ENCODE data around the gene TAF3.

TAF3 gene

DNA sequence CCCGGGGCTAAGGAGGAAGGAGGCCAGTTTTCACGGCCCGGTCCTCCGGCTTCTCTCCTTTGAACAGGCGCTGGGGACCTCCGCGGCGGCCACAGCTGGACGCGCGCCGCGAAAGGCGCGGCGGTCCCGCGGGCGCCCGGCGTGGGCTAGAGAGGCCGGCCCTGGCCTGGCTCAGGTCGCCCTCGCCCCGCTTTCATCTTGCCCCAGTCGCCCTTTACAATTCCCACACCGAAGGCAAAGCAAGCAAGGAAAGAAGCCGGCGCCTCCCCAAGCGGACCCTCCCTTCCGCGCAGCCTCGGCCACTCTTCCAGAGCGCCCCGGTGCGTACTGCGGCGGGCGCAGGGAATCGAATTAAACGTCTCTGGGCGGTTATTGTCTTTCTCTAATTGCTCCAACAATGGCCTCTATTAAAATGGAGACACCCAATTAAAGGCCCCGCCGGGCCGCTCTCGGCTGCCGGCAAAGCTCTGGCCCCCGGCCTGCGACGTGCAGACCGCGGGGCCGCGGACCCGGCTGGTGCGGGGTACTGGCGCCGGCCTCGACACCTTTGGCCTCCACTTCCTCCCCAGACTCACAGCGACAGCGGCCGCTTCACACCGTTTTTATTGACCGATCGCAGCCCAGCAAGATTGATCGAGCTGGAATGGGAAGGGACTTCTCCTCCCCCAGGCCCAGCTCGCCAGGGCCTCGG lies 231.7 kb downstream of the TAF3 start:
- peak in 2 of 3 experiments; percentile 20 to 50 for DNase-seq

DNA sequence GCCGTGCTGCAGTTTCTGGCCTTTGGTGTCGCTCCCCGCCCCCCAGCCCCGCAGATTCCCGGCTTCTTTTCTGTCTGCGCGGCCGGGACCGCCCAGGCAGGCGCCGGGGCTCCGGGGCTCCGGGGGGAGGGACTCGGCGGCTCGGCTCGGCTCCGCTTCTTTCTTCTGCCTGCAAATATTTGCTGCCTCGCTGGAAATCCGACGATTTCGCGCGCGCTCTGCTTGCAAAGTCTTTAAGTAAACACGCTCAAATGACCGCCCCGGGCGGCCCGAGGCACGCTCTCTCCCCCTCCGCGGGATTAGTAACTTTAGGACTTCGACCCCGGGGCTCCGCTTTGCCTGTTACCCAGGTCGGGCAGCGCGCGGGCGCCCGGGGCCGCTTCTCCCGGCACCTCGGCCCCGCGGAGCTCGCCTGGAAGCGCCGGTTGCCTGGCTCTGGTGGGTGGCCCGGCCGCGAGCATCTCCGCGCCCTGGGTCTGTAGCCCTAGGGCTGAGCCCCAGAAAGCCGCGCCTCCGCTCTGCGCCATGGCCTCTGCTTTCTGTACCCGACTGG lies 232.3 kb downstream of the TAF3 start:
- DNase-seq, result peak in 2 of 3 experiments; percentile 32 to 33

DNA sequence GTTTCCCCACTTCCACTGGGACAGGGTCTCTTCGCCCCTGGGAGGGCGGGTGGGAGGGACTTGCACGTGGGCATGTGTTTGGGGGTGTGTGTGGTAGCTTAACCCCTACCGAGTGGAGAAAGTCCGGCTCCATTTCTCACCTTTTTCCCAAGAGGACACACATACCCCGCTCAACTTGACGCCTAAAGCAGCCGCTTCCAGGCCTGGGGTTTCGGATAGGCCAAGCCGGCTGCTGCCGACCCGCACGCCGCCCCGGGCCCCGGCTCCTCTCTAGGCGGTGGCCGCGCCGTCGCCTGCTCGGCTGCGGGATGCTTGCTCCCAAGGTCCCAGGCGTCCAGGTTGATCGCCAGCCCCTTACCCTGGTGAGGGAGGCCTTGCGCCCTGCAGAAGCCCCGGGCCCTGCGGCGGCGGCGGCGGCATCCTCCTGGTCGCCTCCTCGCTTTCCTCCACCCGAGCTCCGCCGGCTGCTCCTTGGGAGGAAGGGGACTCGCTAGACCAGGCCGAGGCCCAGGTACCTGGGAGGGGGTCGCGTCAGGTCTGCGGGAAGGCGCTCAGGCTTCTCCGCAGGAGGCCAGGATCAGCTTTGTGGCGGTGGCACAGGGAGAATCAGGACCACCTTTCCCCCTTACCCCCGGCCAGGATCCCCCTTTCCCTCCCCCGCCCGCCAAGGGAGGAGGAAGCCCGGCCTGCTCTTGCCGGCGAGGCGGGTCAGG lies 233.0 kb downstream of the TAF3 start:
- no peak for DNase-seq

DNA sequence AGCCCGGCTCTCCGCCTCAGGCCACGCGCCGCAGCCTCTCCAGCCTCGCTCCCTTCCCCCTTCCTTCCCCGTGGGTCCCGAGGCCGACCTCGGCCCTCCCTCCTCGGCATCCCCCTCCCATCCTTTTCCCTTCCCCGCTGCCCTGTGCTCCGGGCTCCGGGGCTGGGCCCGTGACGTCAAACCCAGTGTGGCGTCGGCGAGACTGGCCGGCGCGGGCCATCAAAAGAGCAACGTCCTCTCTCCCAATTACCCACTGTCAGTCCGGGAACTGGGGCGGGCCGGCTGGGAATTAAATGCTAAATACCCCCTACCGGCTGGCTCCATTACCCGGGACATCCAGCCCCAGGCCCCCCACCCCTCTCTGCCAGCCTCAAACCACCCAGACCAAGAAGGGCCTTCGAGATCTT lies 233.5 kb downstream of the TAF3 start:
- DNase-seq, result no peak

DNA sequence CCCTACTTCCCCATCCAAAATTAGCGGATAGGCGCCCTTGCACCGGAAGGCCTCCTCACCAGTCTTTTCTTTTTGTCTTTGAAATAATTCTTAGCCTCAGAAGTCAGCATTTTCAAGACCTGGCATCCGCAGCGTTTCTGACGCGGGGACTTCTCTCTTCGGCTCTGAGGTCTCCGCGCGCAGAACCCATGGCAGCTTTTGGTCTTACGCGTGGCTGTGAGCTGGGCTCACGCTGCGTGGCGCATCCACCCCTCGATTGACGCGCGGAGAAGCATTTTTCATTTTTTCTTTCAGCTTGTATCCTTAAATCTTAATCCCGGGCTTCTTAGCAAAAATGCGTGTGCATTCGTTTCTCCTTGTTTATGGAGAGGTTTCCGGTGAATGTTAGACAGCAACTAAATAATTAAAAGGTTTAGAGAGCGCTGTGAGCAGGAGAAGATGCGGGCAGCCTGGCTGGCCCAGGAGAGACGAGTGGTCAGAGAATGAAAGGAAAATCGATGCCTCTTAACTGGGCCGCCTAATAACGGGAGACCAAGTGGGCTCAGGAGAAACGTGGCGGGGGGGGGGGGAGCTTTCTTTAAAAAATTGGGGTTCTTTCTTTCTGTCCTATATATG lies 234.1 kb downstream of the TAF3 start:
- DNase-seq, result no peak

DNA sequence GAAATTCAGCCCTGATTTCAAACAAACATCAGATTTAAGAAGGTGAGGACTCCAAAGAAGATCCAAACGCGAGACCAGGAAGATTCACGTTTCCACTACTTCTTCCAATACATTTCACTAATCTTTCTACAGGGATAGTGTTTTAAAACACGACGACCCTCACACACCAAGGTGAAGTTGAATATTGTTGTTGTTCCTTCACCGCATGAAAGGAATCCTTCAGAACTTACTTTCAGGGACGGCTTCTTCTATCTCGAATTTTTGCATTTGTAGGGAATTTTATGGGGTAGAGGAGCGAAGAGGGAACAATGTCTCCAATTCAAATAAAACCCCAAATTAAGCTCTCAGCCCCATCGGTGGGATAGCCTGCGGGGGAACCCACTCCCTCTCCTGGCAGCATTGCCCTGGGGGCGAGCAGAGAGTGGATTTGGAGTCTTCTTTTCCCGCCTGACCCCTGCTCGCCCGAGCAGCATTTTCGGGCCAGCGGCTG lies 234.7 kb downstream of the TAF3 start:
- no peak for DNase-seq

DNA sequence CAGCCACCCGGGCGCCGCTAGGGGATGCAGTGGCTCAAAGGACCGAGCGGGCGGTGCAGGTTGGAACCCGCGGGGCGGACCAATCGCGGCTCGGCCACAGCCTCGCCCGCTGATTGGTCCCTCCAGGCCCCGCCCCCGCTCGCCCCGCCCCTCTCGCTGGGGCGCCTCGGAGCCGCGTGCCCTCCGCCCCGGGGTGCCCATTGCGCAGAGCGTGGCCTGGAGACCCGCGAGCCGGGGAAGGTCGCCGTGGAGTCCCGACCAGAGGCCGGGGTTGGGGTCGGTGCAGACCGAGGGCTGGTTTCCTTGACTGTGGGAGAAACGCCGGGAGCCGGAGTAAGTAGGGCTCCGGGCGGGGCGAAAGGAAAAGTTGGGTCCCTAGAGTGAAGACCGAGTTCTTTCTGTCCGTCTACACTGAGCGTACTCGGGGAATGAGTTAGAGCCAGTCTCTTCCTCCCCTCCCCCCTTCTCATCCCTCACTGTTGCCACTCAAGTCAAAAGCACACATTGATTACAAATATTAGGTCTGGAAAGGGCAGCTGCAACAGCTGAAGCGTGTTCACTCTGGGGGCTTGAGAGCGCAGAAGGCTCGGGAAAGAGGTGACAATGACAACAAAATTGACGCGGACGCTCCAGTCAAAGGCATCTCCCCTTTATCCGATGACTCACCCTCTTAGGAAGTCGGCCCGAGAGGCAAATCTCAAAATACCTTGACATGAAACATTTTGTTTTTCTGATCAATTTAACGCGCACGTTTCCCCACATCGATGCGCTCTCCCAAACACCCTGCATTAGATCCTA lies 235.3 kb downstream of the TAF3 start:
- peak in 1 of 3 experiments; percentile 10 for DNase-seq

DNA sequence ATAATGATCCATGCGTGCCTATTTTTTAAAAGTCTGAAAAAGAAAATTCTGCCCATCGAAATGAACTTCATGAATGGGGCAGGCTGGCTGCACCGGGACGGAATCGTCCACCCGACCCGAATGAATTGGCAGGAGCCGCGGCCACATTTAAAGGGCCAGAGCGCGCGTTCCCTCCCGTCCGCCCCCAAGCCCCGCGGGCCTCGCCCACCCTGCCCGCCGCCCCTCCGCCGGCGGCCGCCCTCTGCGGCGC lies 235.9 kb downstream of the TAF3 start:
- no peak for DNase-seq

DNA sequence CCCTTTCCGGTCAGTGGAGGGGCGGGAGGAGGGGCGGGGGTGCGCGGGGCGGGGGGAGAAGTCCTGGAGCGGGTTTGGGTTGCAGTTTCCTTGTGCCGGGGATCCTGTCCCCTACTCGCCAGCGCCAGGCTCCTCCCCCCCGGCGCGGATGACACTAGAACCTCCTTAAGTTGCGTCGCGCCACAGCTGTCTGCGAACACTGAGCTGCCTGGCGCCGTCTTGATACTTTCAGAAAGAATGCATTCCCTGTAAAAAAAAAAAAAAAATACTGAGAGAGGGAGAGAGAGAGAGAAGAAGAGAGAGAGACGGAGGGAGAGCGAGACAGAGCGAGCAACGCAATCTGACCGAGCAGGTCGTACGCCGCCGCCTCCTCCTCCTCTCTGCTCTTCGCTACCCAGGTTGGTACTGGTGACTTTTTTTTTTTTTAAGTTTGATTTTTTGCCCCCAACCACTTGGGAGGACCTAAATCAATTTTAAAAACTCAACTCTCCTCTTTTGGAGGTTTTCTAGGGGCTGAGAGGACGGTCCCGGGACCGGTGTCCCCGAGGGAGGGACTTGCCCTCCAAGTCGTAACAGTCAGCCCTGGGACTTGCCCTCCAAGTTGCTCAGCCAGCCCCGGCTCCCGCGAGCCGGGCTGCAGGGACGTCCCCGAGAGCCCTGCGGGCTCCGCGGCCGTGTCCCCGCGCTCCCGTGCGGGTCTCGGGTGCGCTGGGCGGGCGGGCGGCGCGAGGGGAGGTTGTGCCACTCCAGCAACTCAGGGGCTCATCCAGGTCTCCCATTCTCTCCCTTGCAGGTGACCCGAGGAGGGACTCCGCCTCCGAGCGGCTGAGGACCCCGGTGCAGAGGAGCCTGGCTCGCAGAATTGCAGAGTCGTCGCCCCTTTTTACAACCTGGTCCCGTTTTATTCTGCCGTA lies 236.4 kb downstream of the TAF3 start, which contains the start of gene GATA3:
TSS of gene GATA3 (plus strand) at position 195 of the 914 bp plus-strand sequence. CDS start 968 bp downstream, outside the sequence.
- no peak for DNase-seq

DNA sequence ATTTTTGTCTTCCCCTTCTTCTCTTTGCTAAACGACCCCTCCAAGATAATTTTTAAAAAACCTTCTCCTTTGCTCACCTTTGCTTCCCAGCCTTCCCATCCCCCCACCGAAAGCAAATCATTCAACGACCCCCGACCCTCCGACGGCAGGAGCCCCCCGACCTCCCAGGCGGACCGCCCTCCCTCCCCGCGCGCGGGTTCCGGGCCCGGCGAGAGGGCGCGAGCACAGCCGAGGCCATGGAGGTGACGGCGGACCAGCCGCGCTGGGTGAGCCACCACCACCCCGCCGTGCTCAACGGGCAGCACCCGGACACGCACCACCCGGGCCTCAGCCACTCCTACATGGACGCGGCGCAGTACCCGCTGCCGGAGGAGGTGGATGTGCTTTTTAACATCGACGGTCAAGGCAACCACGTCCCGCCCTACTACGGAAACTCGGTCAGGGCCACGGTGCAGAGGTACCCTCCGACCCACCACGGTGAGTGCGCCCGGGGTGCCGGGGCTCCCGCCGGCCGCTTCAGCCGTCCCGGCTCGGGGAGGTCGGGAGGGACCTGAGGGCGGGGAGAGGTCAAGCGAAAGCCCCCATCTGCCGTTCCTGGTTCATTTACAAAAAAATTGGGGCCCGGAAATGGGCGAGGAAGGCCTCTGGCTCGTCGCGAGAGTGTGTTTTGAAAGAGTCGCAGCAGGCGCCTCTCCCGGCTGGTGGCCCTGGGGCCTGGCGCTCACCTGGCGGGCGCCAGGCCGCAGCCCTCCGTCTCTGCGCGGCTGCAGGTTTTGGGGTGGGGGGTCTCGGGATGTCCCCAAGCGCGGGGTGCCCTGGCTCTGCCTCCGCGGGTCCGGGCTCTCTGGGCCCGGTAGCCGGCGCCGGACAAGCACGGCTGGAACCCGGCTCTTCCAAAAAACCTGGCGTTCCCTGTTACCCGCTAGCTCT lies 237.4 kb downstream of the TAF3 start:
- no peak for DNase-seq

DNA sequence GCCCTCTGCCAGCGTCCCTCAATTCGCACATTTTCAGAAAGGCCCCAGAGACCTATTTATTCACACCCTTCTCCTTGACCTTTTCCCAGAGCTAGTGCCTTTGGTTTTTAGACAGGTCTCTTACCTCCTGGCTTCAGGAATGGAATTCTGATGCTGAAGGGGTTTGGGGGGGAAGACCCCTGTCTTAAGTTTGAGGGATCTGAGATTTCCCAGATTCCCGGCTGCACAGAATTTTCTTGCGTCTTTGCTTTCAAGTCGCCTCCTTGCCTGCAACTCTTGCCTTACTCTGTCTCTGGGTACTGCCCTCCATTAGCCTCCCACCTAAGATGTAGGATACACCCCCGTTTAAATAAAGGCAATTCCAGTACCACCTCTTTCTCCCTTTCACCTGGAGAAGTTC lies 238.1 kb downstream of the TAF3 start:
- DNase-seq, result no peak

DNA sequence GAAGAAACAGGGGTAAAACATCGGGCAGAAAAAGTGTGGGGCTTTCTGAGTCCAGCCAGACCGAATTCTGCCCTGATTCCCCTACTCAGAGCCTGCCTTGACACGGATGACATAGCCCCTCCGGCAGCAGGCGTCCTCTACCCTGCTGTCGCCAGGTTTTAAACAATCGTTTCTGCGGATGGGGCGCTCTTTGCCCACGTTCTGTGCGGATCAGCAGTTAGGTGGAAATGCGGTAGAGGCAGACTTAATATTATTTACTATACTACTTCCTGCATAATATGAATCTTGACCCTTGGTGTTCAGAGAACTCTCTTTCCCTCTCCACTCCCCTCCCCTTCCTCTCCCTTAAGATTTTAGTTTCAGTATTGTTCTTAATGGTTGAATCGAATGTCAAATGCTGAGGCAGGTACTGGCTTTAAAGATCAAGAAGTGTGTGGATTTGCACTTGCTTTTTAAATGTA lies 238.6 kb downstream of the TAF3 start:
- no peak for DNase-seq

DNA sequence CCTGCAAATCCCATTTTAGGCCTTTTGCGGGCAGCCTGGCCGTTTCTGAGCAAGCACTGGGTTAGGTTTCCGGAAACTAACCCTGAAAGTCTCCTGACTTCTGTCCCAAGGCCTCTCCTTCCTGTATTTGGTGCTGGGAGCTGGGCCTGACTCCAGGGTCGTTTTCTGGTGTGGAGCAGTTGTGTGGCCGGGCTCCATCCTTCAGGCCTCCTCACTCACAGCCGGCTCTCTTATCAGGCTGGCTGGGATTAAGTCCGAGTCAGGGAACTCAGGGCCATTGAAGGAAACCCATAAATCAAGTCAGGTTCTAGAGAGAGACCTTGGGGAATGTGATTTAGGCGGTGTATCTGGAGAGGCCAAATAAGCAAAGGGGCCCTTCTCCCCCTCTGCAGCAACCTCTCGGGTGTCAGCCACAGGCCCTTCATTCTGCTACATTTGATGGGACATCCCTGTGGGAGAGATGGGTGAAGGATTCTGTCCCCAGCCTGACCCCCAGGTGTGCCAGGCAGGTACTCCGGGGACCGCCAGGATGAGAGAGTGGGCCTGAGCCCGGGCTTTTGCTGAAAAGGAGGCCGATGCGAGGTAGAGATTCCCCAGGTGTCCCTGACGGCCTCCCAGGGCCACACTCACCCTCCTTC lies 239.4 kb downstream of the TAF3 start:
- DNase-seq, result no peak

DNA sequence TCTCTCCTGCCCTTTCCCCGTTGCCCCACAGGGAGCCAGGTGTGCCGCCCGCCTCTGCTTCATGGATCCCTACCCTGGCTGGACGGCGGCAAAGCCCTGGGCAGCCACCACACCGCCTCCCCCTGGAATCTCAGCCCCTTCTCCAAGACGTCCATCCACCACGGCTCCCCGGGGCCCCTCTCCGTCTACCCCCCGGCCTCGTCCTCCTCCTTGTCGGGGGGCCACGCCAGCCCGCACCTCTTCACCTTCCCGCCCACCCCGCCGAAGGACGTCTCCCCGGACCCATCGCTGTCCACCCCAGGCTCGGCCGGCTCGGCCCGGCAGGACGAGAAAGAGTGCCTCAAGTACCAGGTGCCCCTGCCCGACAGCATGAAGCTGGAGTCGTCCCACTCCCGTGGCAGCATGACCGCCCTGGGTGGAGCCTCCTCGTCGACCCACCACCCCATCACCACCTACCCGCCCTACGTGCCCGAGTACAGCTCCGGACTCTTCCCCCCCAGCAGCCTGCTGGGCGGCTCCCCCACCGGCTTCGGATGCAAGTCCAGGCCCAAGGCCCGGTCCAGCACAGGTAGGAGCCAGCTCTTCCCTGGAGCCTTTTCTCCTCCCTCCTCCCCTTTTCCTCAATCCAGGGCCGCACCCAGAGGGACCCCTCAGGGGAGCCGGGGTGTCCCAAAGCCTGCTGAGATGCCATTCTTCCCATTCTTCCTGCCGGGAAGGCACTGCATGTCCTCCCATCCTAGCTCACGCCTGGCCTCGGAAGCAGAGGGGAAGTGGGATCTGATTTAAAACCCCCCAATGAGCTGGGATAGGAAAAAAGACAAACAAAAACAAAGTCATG lies 240.2 kb downstream of the TAF3 start:
- DNase-seq, result no peak

DNA sequence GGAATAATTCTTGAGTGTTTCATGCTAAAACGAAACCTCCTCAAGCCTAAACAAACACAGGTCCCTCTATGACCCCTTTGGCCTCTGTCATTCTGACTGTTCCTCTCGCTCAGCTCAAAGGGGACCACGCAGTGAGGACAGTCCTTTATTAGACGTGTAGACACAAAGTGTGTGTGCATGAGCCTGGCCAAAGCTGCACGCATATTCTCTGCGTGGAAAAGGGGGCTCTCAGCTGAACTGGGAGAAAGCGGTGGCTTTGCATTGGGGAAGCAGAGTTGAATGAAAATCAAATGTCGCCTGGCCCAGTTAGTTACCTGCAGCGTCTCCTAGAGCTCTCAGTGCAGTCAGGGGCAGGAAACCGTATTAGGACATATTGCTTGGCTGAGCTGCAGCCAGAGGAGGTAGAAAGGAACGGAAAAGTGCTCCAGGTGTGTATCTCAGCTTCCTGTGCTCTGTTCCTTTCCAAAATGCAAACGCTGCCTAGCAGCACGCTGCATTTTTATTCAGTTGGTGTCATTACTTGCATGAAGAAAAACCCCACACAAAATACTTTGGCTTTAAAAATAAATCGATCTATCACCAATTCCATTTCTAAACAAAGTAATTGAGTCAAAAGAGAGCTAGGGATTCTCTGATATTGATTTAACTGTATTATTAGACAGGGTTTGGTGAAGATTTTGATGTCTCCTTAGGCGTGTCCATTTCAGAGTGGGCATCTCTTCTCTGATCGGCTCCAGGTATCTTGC lies 241.1 kb downstream of the TAF3 start:
- no peak for DNase-seq

DNA sequence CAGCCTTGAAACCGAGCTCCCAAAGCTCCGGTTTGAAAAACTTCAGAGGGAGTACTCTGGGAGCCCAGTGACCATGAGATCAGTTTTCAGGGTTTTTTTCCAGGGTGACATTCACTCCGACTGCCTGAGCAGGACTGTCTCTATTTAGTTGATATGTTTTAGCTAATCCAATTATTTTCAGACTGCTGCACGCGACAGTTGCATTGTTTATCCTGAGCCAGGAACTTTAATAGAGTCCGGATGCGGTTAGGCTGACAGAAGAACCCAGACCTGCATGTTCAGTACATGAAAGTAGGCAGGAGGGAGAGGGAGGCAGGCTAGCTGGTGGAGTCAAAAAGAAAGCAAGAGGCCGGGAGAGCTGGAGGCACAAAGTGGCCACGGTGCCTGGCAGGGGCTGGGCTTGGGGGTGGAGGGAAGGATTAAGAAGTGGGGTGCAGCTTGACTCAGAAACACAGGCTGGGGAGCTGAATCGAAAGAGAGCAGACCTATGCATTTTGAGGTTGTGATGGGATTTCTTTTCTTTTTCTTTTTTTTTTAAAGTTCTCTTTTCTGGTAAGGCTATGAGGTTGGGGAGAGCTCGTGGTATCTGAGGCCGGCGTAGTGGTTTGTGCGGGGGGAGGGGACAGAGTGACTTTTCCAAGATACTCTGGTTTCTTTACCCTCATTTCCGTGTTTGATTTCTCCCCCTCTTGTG lies 241.9 kb downstream of the TAF3 start:
- DNase-seq, result no peak

DNA sequence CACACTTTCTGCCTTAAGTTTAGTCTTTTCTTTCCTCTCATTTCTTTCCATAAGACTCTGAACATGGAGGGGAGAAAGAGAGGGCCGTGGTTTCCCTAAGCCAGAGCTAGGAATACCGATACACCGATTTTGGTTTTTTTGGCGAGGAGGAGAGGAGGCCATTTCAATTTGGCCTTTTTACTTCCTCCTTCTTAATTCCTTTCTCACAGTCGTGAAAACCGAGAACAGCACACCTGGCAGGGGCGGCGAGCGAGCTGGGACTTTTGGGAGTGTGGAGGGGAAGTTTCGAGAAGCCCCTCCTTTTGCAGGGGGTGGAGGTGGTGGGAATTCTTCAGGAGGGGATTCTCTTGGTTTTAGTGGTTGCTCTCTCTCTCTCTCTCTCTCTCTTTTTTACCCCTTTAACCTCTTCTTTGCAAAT lies 242.4 kb downstream of the TAF3 start:
- DNase-seq, result no peak

All from NCI-H1417 (cell line).